ENCODE results near the gene IL1F10.

DNA sequence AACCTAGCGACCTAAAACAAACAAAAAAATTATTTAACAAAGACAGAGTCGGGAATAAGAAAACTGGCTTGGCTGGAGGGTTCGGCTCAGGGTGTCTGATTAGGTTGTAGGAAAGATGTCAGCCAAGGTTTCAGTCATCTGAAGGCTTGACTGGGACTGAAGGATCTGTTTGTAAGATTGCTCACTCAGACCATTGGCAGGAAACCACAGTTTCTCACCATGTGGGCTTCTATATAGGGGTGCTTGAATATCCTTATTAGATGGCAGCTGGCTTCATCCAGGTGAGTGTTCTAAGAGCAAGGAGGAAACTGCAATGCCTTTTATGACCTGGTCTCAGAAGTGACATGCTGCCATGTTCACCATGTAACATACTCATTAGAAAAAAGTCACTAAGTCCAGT, 14.1 kb upstream of the IL1F10 start:
- TF ChIP-seq GATA2 (IDR thresholded peaks at IDR 0.05; ENCODE audit: low read depth, low read length) (no peak), GATA3 (IDR thresholded peaks at IDR 0.05; ENCODE audit: low read depth, low read length) (no peak)

Data from SH-SY5Y (cell line).